HG02943 (cell line): ENCODE data around the gene IP6K1.
"Not testable (repeated sequence)": the region's sequence is repeated elsewhere in the genome, so short reads cannot be mapped to it uniquely, and the experiment has no call there.

ENCODE experiments used
- ATAC-seq: cut with Tn5 transposase; IDR thresholded peaks from one replicate; pipeline ENCODE4 v1.9.1; 2021; ENCODE audit warnings: mild to moderate bottlenecking, low read depth, moderate library complexity; ENCODE audit not compliant: unreplicated experiment

The IP6K1 gene

GRCh38 chr3:49794926-49795905 is 8.9 kb upstream of the IP6K1 start:
- no peak for ATAC-seq

- no peak for ATAC-seq
These were observed 8.1 kb upstream of the IP6K1 start for GRCh38 chr3:49794431-49794830.

DNA sequence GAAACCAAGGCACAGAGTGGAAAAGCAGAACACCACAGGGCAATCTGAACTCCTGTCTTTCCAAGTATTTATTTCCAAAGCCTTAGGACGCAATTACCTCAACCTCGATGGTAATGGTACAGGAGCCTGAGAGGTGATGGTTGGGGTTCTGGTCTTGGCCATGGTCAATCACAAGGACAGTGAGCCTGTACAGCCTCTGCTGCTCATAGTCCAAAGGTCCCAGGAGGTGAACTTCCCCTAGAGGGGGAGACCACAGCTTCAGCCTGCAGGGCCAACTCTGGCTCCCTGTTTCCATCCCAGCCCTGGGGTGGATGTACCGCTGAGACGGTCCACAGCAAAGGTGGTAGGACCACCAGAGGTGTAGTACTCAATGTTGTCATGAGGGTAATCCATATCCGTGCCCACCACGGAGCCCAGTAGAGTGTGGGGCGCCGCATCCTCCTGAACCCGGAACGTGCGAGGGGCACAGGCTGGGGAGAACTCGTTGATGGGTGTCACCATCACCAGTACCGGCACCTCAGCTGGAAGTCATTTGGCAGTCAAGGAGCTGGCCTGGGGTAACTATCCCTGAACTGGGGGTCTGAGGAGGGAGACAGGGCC is 7.2 kb upstream of the IP6K1 start:
- no peak for ATAC-seq

GRCh38 chr3:49792371-49793150 is 6.2 kb upstream of the IP6K1 start:
- no peak for ATAC-seq

GRCh38 chr3:49791571-49791970 is 5.2 kb upstream of the IP6K1 start:
- ATAC-seq = no peak

GRCh38 chr3:49790626-49791411 is 4.5 kb upstream of the IP6K1 start:
- ATAC-seq = no peak

DNA sequence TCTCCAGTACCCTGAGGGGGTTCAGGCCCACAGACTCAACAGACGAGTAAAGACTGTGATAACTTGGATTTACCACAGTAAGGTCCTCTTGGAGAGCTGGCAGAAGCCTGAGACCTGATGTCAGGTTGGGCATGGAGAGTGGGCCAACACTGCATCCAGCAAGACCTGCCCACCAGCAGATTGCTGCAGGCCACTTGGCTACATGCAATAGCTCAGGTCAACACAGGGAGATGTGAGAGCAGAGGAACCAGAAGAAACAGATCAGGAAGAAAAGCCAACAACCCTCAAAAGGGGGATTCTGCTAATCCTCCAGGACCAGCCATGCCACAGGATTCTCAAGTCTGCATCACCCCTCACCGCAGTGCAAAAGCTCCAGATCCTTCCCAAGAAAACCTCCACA is 1.7 kb upstream of the IP6K1 start:
- ATAC-seq = no peak

DNA sequence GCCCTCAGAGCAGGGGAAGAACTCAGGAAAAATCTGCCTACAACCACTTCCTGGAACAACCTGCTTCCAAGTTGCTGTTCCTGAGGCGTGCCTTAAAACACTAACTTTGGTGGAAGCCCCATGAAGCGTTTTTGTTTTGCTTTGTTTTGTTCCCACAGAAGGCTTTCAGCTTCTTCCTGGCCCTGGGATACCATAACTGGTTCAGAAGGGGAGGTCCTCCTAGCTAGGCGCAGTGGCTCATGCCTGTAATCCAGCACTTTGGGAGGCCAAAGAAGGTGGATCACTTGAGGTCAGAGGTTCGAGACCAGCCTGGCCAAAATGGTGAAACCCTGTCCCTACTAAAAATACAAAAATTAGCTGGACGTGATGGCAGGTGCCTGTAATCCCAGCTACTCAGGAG is 1.2 kb upstream of the IP6K1 start:
- no peak for ATAC-seq

DNA sequence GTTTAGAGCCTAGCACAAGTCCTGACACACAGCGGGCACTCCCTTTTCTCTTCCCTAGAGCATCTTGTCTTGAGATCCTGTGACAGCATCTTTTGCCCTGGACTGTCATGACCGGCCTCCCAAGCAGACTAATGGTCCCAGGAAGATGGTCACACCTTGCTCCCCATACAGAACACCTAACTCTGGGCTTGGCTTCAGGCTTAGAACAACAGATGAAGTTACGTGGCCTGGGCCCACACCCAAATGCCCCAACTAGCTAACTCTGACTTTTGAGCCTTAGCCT is 781 bp upstream of the IP6K1 start:
- no peak for ATAC-seq

GRCh38 chr3:49785565-49786356 is 581 bp downstream of the IP6K1 start:
- peak; percentile 35 for ATAC-seq

DNA sequence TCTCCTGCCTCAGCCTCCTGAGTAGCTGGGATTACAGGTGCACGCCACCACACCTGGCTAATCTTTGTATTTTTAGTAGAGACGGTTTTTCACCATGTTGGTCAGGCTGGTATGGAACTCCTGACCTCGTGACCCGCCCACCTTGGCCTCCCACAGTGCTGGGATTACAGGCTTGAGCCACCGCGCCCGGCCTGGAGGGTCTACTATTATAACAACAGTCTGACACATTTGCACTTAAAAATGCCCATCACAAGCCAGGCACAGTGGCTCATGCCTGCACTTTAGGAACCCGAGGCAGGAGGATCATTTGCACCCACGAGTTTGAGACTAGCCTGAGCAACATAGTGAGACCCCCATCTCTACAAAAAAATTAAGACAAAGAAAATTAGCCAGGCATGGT is 4.1 kb downstream of the IP6K1 start:
- ATAC-seq = not testable (repeated sequence)

DNA sequence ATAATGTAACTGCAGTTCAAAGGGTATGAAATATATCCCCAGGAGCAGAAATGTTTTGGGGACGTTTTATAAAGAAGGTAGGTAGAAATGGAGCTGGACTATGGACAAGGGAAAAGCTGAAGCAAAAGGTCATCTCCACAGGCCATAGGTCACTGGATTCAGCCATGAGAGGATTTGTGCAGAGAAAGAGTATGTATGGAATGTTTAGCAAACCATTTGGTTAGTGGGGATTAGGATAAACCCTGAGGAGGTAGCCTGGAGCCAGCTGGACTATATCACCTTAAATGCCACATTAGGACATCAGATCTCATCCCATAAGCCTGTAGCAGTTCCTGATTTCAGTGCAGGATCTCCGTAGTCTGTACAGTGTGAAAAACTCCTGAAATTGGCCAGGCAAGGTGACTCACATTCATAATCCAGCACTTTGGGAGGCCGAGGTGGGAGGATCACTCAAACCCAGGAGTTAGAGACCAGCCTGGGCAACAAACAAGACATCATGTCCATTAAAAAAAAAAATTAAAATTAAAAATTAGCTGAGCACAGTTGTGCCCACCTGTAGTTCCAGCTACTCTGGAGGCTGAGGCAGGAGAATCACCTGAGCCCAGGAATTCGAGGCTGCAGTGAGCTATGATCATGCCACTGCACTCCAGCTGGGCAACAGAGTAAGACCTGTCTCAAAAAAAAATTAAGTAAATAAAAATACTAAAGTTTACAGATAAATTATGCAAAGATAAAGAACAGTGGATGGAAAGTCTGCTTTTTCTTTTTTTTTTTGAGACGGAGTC is 4.7 kb downstream of the IP6K1 start:
- ATAC-seq = no peak

GRCh38 chr3:49780975-49781365 is 5.4 kb downstream of the IP6K1 start:
- ATAC-seq = not testable (repeated sequence)

DNA sequence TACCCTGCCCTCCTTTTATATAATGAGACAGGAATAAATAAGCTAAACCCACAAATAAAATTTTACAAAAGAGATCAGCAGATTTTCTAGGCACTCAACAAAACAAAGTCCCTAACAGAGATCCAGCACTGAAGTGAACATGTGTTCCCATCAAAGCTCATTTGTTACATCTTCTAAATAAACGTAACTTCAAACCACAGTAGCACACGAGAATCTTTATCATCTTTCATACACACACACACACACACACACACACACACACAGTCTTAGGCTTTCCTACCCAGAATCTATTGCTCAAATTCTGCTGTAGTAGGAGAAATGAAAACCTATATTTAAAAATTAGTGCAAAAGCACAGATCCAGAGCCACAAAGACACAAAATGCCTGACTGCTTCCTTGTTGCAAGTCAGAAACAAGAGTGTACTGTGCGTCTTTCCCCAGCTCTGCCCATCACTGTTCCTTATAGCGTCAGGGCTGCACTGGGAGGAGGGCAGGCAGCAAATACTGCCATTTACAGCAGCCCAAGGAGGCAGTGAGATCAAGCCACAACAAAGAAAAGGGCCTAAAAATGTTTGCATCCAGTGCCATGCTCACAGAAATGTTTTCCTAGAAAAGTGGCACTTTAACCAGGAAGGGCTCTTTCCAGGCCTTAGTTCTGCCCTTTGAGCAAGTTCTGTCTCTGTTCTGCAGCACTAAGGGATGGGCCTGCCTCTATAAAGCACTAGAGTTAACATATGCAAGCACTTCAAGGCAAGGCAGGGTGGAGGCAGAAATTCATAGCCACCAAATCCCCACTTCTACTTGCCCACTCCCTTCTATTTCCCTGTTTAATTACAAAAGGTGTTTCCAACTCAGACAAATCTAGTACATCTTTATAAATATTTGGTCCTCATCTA is 6.0 kb downstream of the IP6K1 start:
- ATAC-seq = no peak

GRCh38 chr3:49779358-49780079 is 6.8 kb downstream of the IP6K1 start:
- ATAC-seq = no peak

GRCh38 chr3:49776101-49776500 is 10.2 kb downstream of the IP6K1 start:
- not testable (repeated sequence) for ATAC-seq

DNA sequence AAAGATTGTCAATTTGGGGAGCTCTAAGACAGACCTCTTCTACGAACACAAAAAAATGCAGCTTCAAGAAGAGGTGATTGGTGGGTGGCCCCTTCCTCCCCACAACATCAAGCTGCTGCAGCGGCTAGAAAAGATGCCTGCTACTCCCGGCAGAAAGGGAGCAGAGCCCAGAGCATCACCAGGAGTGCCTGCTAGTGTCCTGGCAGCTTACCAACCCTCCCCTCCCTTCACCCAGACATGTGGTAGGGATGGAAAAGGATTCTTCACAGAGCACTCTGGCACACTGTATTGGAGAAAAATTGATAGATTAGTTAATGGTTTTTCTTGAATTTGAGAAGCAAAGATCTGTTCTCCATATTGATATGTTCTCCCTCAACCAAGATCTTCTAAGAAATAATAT is 10.8 kb downstream of the IP6K1 start:
- no peak for ATAC-seq
